Myometrial cell (primary cell): ENCODE results near the gene SLC45A3. TPM values are rescaled to one million over a fixed set of nuclear protein-coding genes. Genes with fewer than 3 reads are reported as not detected.

Source experiments
- total RNA-seq: library from RNA; depleted of rRNA; stranded (reverse); fragments of >200 nt; gene quantifications from 2 replicates; pipeline ENCODE4 v1.2.3, GENCODE V29; 2015

SLC45A3 gene, protein sequence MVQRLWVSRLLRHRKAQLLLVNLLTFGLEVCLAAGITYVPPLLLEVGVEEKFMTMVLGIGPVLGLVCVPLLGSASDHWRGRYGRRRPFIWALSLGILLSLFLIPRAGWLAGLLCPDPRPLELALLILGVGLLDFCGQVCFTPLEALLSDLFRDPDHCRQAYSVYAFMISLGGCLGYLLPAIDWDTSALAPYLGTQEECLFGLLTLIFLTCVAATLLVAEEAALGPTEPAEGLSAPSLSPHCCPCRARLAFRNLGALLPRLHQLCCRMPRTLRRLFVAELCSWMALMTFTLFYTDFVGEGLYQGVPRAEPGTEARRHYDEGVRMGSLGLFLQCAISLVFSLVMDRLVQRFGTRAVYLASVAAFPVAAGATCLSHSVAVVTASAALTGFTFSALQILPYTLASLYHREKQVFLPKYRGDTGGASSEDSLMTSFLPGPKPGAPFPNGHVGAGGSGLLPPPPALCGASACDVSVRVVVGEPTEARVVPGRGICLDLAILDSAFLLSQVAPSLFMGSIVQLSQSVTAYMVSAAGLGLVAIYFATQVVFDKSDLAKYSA
- total RNA-seq, result 4.0 and 5.5 TPM in 2 replicates

DNA sequence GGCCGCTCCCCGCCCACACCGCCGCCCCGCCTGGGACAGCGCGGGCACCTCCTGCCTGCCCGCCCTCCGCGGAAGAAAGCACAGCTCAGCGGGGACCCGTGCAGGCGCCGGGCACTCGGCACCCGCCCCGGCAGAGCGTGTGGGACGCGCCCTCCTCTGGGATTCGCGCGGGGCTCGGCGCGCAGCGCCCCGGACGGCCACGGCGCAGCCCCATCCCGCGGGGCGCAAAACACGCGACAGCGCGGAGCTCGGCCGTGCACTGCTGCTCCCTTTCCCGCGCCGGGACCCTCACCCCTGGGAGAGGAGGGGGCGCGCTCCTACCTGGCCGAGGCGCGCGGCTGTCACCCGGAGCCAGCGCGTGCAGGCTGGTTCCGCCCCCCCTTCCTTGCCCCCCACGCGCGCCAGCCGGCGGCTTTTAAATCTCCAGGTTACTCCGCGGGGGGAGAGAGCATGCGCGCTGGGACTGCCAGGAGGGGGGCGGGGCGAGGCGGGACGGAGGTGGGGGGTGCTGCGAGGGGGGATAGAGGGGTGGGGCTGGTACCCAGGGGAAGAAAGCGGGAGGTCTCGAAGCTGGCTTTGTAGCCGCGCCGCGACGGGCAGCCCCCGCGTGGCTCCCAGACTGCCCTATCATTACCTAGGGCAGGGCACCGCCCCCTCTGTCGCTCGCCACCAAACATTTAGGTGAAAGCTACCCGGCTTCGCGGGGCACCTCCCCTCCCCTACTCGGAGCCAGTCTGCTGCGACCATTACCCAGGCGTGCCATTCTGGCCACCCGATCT is at the start of gene SLC45A3:
Gene SLC45A3 (minus strand): TSS at position 437 of the 779 bp plus-strand sequence. CDS start 15,853 bp downstream, outside the sequence.

DNA sequence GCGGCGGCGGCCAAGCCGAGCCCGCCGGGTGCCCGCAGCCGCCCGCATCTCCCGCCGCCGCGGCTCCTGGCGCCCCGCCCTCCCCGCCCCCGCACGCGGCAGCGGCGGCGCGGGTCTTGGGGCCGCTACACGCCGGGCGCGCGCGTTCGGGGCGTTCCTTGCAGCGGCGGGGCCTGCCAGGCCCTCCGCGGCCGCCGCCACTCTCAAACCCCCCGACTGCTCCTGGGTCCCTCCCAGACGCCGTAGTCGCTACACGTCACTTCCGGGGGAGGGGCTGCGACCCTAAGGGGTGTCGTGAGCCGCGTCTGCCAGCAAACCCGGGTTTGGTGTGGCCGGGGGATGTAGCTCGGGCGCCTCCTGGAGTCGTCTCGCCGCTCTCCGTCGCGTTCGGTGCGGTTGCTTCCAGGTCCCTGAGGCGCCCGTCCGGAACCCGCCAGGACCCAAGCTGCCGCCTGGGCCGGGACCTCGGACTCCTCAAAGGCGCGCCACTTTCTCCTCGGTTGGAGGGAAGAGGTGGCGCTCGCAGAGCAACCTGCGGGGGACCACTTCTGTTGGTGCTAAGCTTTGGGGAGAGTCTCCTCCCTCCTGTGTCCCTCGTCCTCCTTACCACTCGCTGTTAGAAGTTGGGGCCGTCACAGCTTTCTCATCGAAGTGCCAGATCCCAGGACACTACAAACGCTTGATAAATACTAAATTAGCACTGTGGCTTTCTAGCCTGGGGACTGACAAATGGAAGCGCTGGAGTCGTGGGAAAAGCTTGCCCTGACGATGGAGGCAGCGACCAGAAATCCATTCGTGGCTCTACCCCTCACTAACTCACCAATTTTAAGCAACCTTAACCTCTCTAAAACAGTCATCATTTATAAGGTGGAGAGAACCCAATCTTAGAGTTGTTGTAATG is 48.3 kb downstream of the SLC45A3 start, which contains the start of gene ELK4:
Gene ELK4 (minus strand): TSS at position 244 of the 901 bp plus-strand sequence. CDS start 8,129 bp downstream, outside the sequence.

Other genes starting within 250 kb of the SLC45A3 start
- gene BLACAT1, start 224.5 kb downstream of the SLC45A3 start, total RNA-seq, result not detected in 2 replicates
- 0.29 and 1.2 TPM in 2 replicates for gene CDK18, start 175.8 kb downstream of the SLC45A3 start, total RNA-seq
- 6.6 and 13.8 TPM in 2 replicates for gene ELK4, start 48.5 kb downstream of the SLC45A3 start, total RNA-seq
- 73.2 and 96.1 TPM in 2 replicates for gene NUCKS1, start 69.7 kb upstream of the SLC45A3 start, total RNA-seq
- gene RAB29, start 95.0 kb upstream of the SLC45A3 start, total RNA-seq, result 5.1 and 6.6 TPM in 2 replicates
- 11.5 and 18.8 TPM in 2 replicates for gene SLC41A1, start 132.7 kb upstream of the SLC45A3 start, total RNA-seq
- gene PM20D1, start 169.6 kb upstream of the SLC45A3 start, total RNA-seq, result not detected in 2 replicates